DOHH2 (cell line): ENCODE results near the gene CD164L2.

ENCODE experiments used
- H3F3A ChIP-seq: fragments of 200-600 bp; sonication (generic), shearing (Covaris generic); 2 replicates; pipeline ENCODE4 v1.6.0; 2016; ENCODE audit warnings: antibody characterized with exemption, mild to moderate bottlenecking; ENCODE audit not compliant: control insufficient read depth, insufficient read depth
- H3K27ac ChIP-seq: fragments of 200-600 bp; sonication (generic); 2 replicates; pipeline ENCODE4 v1.5.1; 2014; ENCODE audit warnings: low read depth, mild to moderate bottlenecking, low read length, moderate library complexity
- H3K27me3 ChIP-seq: fragments of 200-600 bp; sonication (generic); 2 replicates; pipeline ENCODE4 v1.6.1; 2014; ENCODE audit warnings: mild to moderate bottlenecking, low read length, mixed read lengths; ENCODE audit not compliant: control insufficient read depth
- H3K36me3 ChIP-seq: fragments of 200-600 bp; sonication (generic); 2 replicates; pipeline ENCODE4 v1.6.1; 2014; ENCODE audit warnings: mild to moderate bottlenecking, low read length, moderate library complexity, mixed read lengths; ENCODE audit not compliant: control insufficient read depth
- H3K4me1 ChIP-seq: fragments of 200-600 bp; sonication (generic); 2 replicates; pipeline ENCODE4 v1.6.1; 2014; ENCODE audit warnings: mild to moderate bottlenecking, low read length, mixed read lengths; ENCODE audit not compliant: control insufficient read depth
- H3K4me2 ChIP-seq: fragments of 200-600 bp; sonication (generic); 2 replicates; pipeline ENCODE4 v1.6.0; 2014; ENCODE audit warnings: mild to moderate bottlenecking, low read length, moderate library complexity
- H3K4me3 ChIP-seq: fragments of 200-600 bp; sonication (generic); 2 replicates; pipeline ENCODE4 v1.5.1; 2014; ENCODE audit warnings: mild to moderate bottlenecking, low read length, mixed read lengths
- H3K79me2 ChIP-seq: fragments of 200-600 bp; sonication (generic); 2 replicates; pipeline ENCODE4 v1.6.1; 2014; ENCODE audit warnings: mild to moderate bottlenecking, low read length, mixed read lengths; ENCODE audit not compliant: control insufficient read depth
- H3K9me2 ChIP-seq: fragments of 200-600 bp; sonication (generic); replicated peaks from 2 replicates; pipeline ENCODE4 v1.6.1; 2014; ENCODE audit warnings: mild to moderate bottlenecking, low read length, mixed read lengths; ENCODE audit not compliant: control insufficient read depth
- H3K9me3 ChIP-seq: fragments of 200-600 bp; sonication (generic); 2 replicates; pipeline ENCODE4 v1.6.1; 2014; ENCODE audit warnings: antibody characterized with exemption, low read length, mixed read lengths; ENCODE audit not compliant: control insufficient read depth, insufficient read depth
- H4K20me1 ChIP-seq: fragments of 200-600 bp; sonication (generic); 2 replicates; pipeline ENCODE4 v1.6.0; 2014; ENCODE audit warnings: low read depth, mild to moderate bottlenecking, antibody characterized with exemption, low read length, moderate library complexity; ENCODE audit not compliant: control insufficient read depth, insufficient read depth
- EZH2phosphoT487 ChIP-seq: fragments of 200-600 bp; sonication (generic); IDR thresholded peaks from 2 replicates; pipeline ENCODE4 v1.6.1; 2017; ENCODE audit warnings: borderline replicate concordance, mild to moderate bottlenecking, antibody characterized with exemption, low read length, moderate library complexity, mixed read lengths
- TF ChIP-seq, protein P1 (sequence below): fragments of 200-600 bp; sonication (generic); IDR thresholded peaks from one replicate; pipeline ENCODE4 v1.5.1; 2014; ENCODE audit warnings: antibody characterized with exemption, mild to moderate bottlenecking, low read depth, low read length; ENCODE audit not compliant: poor library complexity, severe bottlenecking

CD164L2 gene

GRCh38 chr1:27342391-27342777, 40.7 kb downstream of the CD164L2 start:
- H3K9me2 ChIP-seq = no peaks in the 10 kb centered on the region
- no peaks in the 10 kb centered on the region for H3K9me3 ChIP-seq
- no peaks in the 10 kb centered on the region for H4K20me1 ChIP-seq
- H3K4me3 ChIP-seq = peak overlapping the region; percentile 85
- peaks cover 17% of the 10 kb centered on the region for H3K79me2 ChIP-seq
- H3K4me2 ChIP-seq = peak overlapping the region; percentile 91
- peak overlapping the region; percentile 54 for H3K27ac ChIP-seq
- H3F3A ChIP-seq = peaks cover 3% of the 10 kb centered on the region; the same call in 1 of the 2 replicates
- no peak for TF ChIP-seq EZH2phosphoT487
- TF ChIP-seq, protein P1, sequence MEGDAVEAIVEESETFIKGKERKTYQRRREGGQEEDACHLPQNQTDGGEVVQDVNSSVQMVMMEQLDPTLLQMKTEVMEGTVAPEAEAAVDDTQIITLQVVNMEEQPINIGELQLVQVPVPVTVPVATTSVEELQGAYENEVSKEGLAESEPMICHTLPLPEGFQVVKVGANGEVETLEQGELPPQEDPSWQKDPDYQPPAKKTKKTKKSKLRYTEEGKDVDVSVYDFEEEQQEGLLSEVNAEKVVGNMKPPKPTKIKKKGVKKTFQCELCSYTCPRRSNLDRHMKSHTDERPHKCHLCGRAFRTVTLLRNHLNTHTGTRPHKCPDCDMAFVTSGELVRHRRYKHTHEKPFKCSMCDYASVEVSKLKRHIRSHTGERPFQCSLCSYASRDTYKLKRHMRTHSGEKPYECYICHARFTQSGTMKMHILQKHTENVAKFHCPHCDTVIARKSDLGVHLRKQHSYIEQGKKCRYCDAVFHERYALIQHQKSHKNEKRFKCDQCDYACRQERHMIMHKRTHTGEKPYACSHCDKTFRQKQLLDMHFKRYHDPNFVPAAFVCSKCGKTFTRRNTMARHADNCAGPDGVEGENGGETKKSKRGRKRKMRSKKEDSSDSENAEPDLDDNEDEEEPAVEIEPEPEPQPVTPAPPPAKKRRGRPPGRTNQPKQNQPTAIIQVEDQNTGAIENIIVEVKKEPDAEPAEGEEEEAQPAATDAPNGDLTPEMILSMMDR = peak; percentile 33
- H3K36me3 ChIP-seq = no peaks in the 10 kb centered on the region
- peaks cover 49% of the 10 kb centered on the region for H3K4me1 ChIP-seq
- H3K27me3 ChIP-seq = no peaks in the 10 kb centered on the region

DNA sequence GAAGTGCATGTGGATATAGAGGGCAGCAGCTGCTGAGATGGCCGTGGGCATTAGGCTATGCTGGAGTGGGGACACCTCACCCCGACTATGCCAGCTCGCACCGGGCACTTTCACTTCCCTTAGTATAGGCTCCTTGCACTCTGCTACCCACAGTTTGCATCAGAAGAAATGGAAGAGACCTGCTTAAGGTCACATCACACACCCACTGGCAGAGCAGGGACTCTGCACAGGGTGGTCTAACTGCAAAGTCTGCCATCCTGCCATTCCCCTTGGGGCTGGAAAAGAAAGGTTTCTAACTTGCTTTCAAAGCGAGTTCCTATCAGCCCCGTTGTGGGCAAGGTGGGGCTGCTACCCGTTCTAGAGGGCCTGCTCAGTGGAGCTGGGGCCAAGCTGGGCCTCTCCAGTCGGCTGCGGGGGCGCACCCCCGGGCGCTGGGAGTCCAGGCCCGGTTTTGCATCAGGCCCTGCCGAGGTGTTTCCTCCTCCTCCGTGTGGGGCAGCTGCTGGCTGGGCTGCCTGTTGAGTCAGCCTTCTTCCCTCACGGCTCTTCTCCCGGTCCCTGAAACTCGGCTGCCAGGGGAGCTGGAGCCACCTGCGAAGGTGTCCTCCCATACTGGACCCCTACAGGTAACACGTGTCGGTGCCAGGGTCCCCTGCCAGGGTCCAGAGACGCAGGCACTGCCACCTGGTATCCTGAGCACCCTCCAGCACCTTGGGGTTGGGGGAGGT, 41.4 kb downstream of the CD164L2 start, which contains the start of gene SYTL1:
Gene SYTL1 (plus strand): TSS at position 498 of the 728 bp plus-strand sequence. CDS start 3,313 bp downstream, outside the sequence.
- Histone ChIP-seq H3K4me2 (peak within 1 kb of the TSS; percentile 91), H3K27ac (peak within 1 kb of the TSS; percentile 54), H3K4me1 (peaks cover 49% of the 10 kb centered on the region), H3K9me3 (no peaks in the 10 kb centered on the region), H3K4me3 (peak within 1 kb of the TSS; percentile 85), H3K36me3 (no peaks in the 10 kb centered on the region; the same call in 1 of the 2 replicates), H3K9me2 (no peaks in the 10 kb centered on the region), H3K27me3 (no peaks in the 10 kb centered on the region), H4K20me1 (no peaks in the 10 kb centered on the region), H3F3A (peaks cover 3% of the 10 kb centered on the region; the same call in 1 of the 2 replicates), H3K79me2 (peaks cover 17% of the 10 kb centered on the region)
- no peak for TF ChIP-seq EZH2phosphoT487
- TF ChIP-seq, protein P1 = no peak

DNA sequence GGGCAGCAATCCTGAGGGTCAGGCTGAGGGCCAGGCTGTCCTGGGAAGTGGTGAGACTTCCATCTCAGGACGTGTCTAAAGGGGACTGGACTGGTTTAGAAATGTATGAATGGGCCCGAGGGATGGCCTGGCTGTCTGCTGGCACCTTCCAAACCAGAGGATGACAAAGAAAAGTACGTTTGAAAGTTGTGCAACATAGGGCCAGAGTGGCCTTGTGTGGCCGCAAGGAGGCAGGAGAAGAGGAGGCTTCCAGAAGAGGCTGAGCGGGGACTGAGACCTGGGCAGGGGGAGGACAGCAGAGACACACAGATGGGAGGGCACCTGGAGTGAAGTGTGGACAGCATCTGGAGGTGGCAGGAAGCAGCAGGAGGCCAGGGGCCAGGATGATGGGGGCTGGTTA, 43.9 kb downstream of the CD164L2 start:
- TF ChIP-seq, protein P1 = peak; percentile 16
- TF ChIP-seq EZH2phosphoT487 = no peak

More for the DNA sequence above, 43.9 kb downstream of the CD164L2 start:
- Histone ChIP-seq H3K4me2 (no peak overlapping the region), H3K9me2 (no peaks in the 10 kb centered on the region), H3F3A (peaks cover 3% of the 10 kb centered on the region; the same call in 1 of the 2 replicates), H3K27ac (no peak overlapping the region), H3K27me3 (no peaks in the 10 kb centered on the region), H3K4me3 (no peak overlapping the region), H3K9me3 (no peaks in the 10 kb centered on the region), H3K36me3 (peaks cover 14% of the 10 kb centered on the region), H3K4me1 (peaks cover 49% of the 10 kb centered on the region), H3K79me2 (peaks cover 17% of the 10 kb centered on the region), H4K20me1 (no peaks in the 10 kb centered on the region)
